GM13976 (cell line): Measurements from ENCODE around the gene EIF4E1B.

ENCODE experiments used
- DNase-seq: peaks from one replicate; pipeline ENCODE4 v3.0.0; 2012; ENCODE audit warnings: low spot score
- CTCF ChIP-seq: IDR thresholded peaks from 2 replicates; pipeline ENCODE4 v1.5.1; 2012; ENCODE audit warnings: borderline replicate concordance, mild to moderate bottlenecking; ENCODE audit not compliant: insufficient read depth; ENCODE audit errors: extremely low read depth, missing control alignments, control extremely low read depth
- in situ Hi-C: fragments of 300-500 bp; cut with MboI; formaldehyde crosslinking; loops from one replicate; pipeline ENCODE4 v1.12.0; 2022; ENCODE audit warnings: low sequenced_read_pairs, mixed read lengths, inconsistent platforms; ENCODE audit not compliant: unreplicated experiment

Gene EIF4E1B

GRCh38 chr5:176656467-176656990 is 26.1 kb downstream of the EIF4E1B start:
- DNase-seq: no peak
- no peak for TF ChIP-seq CTCF
- in situ Hi-C loops: loop anchor here (25.0 kb wide), 1 partner anchor 306 kb away; no protein-coding TSS in a partner anchor

- peak; percentile 78 for DNase-seq
- TF ChIP-seq CTCF: peak; percentile 91
- in situ Hi-C loops: loop anchor here (25.0 kb wide), 1 partner anchor 304 kb away; no protein-coding TSS in a partner anchor
These were observed 27.6 kb downstream of the EIF4E1B start for GRCh38 chr5:176658007-176658599.

GRCh38 chr5:176658817-176659511 is 28.5 kb downstream of the EIF4E1B start:
- in situ Hi-C loops: loop anchor here (25.0 kb wide), 1 partner anchor 303 kb away; no protein-coding TSS in a partner anchor
- DNase-seq: no peak
- no peak for TF ChIP-seq CTCF

- in situ Hi-C loops: loop anchor here (25.0 kb wide), 1 partner anchor 303 kb away; no protein-coding TSS in a partner anchor
- TF ChIP-seq CTCF: no peak
- no peak for DNase-seq
These were observed 29.0 kb downstream of the EIF4E1B start for GRCh38 chr5:176659512-176659839.

GRCh38 chr5:176659860-176660461 is 29.5 kb downstream of the EIF4E1B start:
- in situ Hi-C loops: loop anchor here (10.0 to 25.0 kb wide), 2 partner anchors 302 to 455 kb away; no protein-coding TSS in a partner anchor

GRCh38 chr5:176660530-176660859 is 30.0 kb downstream of the EIF4E1B start:
- no peak for DNase-seq
- in situ Hi-C loops: loop anchor here (10.0 to 25.0 kb wide), 2 partner anchors 302 to 454 kb away; no protein-coding TSS in a partner anchor
- no peak for TF ChIP-seq CTCF

More at GRCh38 chr5:176659860-176660461, 29.5 kb downstream of the EIF4E1B start:
- TF ChIP-seq CTCF: no peak
- DNase-seq: no peak
